H1 (cell line): ENCODE data around the gene ABHD11. TPM values are rescaled to one million over a fixed set of nuclear protein-coding genes. Genes with fewer than 3 reads are reported as not detected.

Experiments
- CTCF ChIA-PET: fragments of 300-600 bp; sonication (Branson Sonifier 250); formaldehyde crosslinking; loops from one replicate; lab custom pipeline; 2021; ENCODE audit not compliant: partially characterized antibody; lab: Charles Lee
- POLR2A ChIA-PET: fragments of 300-600 bp; sonication (Branson Sonifier 250); formaldehyde crosslinking; loops from one replicate; lab custom pipeline; 2021; ENCODE audit warnings: inconsistent platforms; ENCODE audit not compliant: partially characterized antibody; lab: Charles Lee
- DNase-seq, 2 experiments: peaks; one replicate each; pipeline versions ENCODE4 v3.0.0 to v3.0.0-alpha.2; 2010 to 2022; ENCODE audit warnings: low spot score in 2 of 2, low read depth in 1 of 2, mixed read lengths in 1 of 2
- FAIRE-seq: peaks from 2 replicates; lab custom pipeline; 2011; peaks lifted over from hg19 to GRCh38; lab: Jason Lieb, UNC
- H2AFZ ChIP-seq: 2 replicates; pipeline ENCODE4 v1.8.1; 2012; ENCODE audit warnings: low read length, inconsistent platforms
- H2AK5ac ChIP-seq: 2 replicates; pipeline ENCODE4 v1.6.1; 2013; ENCODE audit warnings: low read depth, low read length
- H2BK120ac ChIP-seq: replicated peaks from 2 replicates; pipeline ENCODE3; 2013; ENCODE audit warnings: low read depth, low read length, inconsistent platforms
- H2BK12ac ChIP-seq: 2 replicates; pipeline ENCODE4 v1.6.1; 2013; ENCODE audit warnings: low read depth, low read length
- H2BK15ac ChIP-seq: 2 replicates; pipeline ENCODE4 v1.6.1; 2013; ENCODE audit warnings: low read length
- H2BK20ac ChIP-seq: 2 replicates; pipeline ENCODE4 v1.6.1; 2013; ENCODE audit warnings: low read length
- H2BK5ac ChIP-seq: 2 replicates; pipeline ENCODE4 v1.6.1; 2013; ENCODE audit warnings: low read depth, low read length
- H3K14ac ChIP-seq: 2 replicates; pipeline ENCODE4 v1.6.1; 2013; ENCODE audit warnings: inconsistent platforms; ENCODE audit not compliant: insufficient read length
- H3K18ac ChIP-seq: 2 replicates; pipeline ENCODE4 v1.6.1; 2013; ENCODE audit warnings: low read length; ENCODE audit errors: extremely low read depth
- H3K23ac ChIP-seq: 2 replicates; pipeline ENCODE4 v1.6.1; 2013; ENCODE audit warnings: inconsistent platforms; ENCODE audit not compliant: insufficient read length
- H3K23me2 ChIP-seq: 2 replicates; pipeline ENCODE4 v1.6.1; 2013; ENCODE audit warnings: low read depth, low read length
- H3K27ac ChIP-seq: 2 replicates; pipeline ENCODE4 v1.6.1; 2011; ENCODE audit warnings: low read depth, low read length, inconsistent platforms
- H3K27me3 ChIP-seq, 4 experiments: replicated peaks in 1 of 4; 1 replicate in 1 of 4; 2 replicates in 3 of 4; pipeline versions ENCODE4 v1.6.1 to v1.8.1; 2011 to 2013; ENCODE audit warnings: low read length in 3 of 4, mild to moderate bottlenecking in 3 of 4, inconsistent platforms in 2 of 4, mixed read lengths in 2 of 4, moderate library complexity in 1 of 4; ENCODE audit not compliant: control insufficient read depth in 3 of 4, insufficient read depth in 3 of 4; ENCODE audit errors: extremely low read depth in 1 of 4
- H3K36me3 ChIP-seq, 4 experiments: 2 replicates each; pipeline versions ENCODE4 v1.6.1 to v1.8.1; 2011 to 2013; ENCODE audit warnings: mild to moderate bottlenecking in 4 of 4, low read length in 3 of 4, moderate library complexity in 2 of 4, control low read depth in 1 of 4, inconsistent platforms in 1 of 4; ENCODE audit not compliant: insufficient read depth in 4 of 4, control insufficient read depth in 2 of 4
- H3K4ac ChIP-seq: replicated peaks from 2 replicates; pipeline ENCODE3; 2013; ENCODE audit warnings: low read length, low read depth, mixed read lengths, inconsistent platforms; ENCODE audit not compliant: insufficient read length
- H3K4me1 ChIP-seq, 4 experiments: replicated peaks in 1 of 4; 1 replicate in 1 of 4; 2 replicates in 3 of 4; pipeline versions ENCODE4 v1.6.1 to v1.8.1; 2011 to 2013; ENCODE audit warnings: low read length in 3 of 4, inconsistent platforms in 2 of 4, mixed read lengths in 1 of 4; ENCODE audit not compliant: insufficient read depth in 4 of 4, control insufficient read depth in 3 of 4
- H3K4me2 ChIP-seq, 2 experiments: 2 replicates each; pipeline versions ENCODE4 v1.6.1 to v1.8.1; 2011 to 2013; ENCODE audit warnings: low read depth in 2 of 2, low read length in 2 of 2, control low read depth in 1 of 2, inconsistent platforms in 1 of 2, mild to moderate bottlenecking in 1 of 2; ENCODE audit not compliant: insufficient read depth in 1 of 2
- H3K4me3 ChIP-seq, 4 experiments: fragments of 200-600, 300-600 bp in 1 of 4; sonication (generic), shearing (Covaris generic), sonication (Bioruptor Twin) in 1 of 4; 2 replicates each; pipeline versions ENCODE4 v1.5.1 to v1.8.1; 2011 to 2016; ENCODE audit warnings: low read length in 4 of 4, low read depth in 3 of 4, control low read depth in 2 of 4, inconsistent platforms in 2 of 4, mild to moderate bottlenecking in 2 of 4, mixed read lengths in 1 of 4, moderate library complexity in 1 of 4; ENCODE audit not compliant: insufficient read depth in 2 of 4; ENCODE audit errors: extremely low read depth in 1 of 4
- H3K56ac ChIP-seq: replicated peaks from 2 replicates; pipeline ENCODE3; 2013; ENCODE audit warnings: low read depth, mild to moderate bottlenecking, mixed read lengths, low read length, inconsistent platforms; ENCODE audit not compliant: insufficient read length
- H3K79me1 ChIP-seq: 2 replicates; pipeline ENCODE4 v1.6.1; 2013; ENCODE audit warnings: low read depth, low read length, control low read depth
- H3K79me2 ChIP-seq, 2 experiments: 2 replicates each; pipeline versions ENCODE4 v1.6.1 to v1.8.1; 2012 to 2013; ENCODE audit warnings: low read length in 2 of 2, mild to moderate bottlenecking in 2 of 2, inconsistent platforms in 1 of 2; ENCODE audit not compliant: insufficient read depth in 2 of 2, control insufficient read depth in 1 of 2
- H3K9ac ChIP-seq, 4 experiments: replicated peaks in 1 of 4; 1 replicate in 1 of 4; 2 replicates in 3 of 4; pipeline versions ENCODE4 v1.6.1 to v1.8.1; 2011 to 2013; ENCODE audit warnings: low read depth in 3 of 4, low read length in 3 of 4, control low read depth in 2 of 4, mild to moderate bottlenecking in 2 of 4, moderate library complexity in 2 of 4, inconsistent platforms in 1 of 4; ENCODE audit errors: extremely low read depth in 1 of 4
- H3K9me3 ChIP-seq, 2 experiments: 2 replicates each; pipeline versions ENCODE4 v1.6.1 to v1.8.1; 2012 to 2013; ENCODE audit warnings: mild to moderate bottlenecking in 2 of 2, moderate library complexity in 2 of 2, control low read depth in 1 of 2, inconsistent platforms in 1 of 2, low read depth in 1 of 2, low read length in 1 of 2, mixed read lengths in 1 of 2; ENCODE audit not compliant: insufficient read depth in 2 of 2
- H4K20me1 ChIP-seq, 2 experiments: replicated peaks in 1 of 2; 2 replicates each; pipeline versions ENCODE3 to v1.8.1; 2011 to 2013; ENCODE audit warnings: inconsistent platforms in 2 of 2, low read length in 2 of 2, mild to moderate bottlenecking in 1 of 2; ENCODE audit not compliant: insufficient read depth in 2 of 2, control insufficient read depth in 1 of 2
- H4K5ac ChIP-seq: 2 replicates; pipeline ENCODE4 v1.6.1; 2013; ENCODE audit warnings: low read length, low read depth, mixed read lengths, inconsistent platforms; ENCODE audit not compliant: insufficient read length
- H4K8ac ChIP-seq: 2 replicates; pipeline ENCODE4 v1.8.0; 2013; ENCODE audit warnings: mild to moderate bottlenecking, moderate library complexity, low read length, inconsistent platforms; ENCODE audit not compliant: insufficient read depth; ENCODE audit errors: extremely low read depth
- H4K91ac ChIP-seq: replicated peaks from 2 replicates; pipeline ENCODE3; 2013; ENCODE audit warnings: low read length, mixed read lengths, inconsistent platforms; ENCODE audit not compliant: insufficient read length
- BRCA1 ChIP-seq: IDR thresholded peaks from 2 replicates; pipeline ENCODE4 v1.6.1; 2012; ENCODE audit warnings: low read depth, low read length, improper control_type of control experiment
- CEBPB ChIP-seq: IDR thresholded peaks from 2 replicates; pipeline ENCODE4 v1.6.1; 2012; ENCODE audit warnings: low read depth, low read length
- HDAC2 ChIP-seq, 2 experiments: fragments of 300-600 bp in 1 of 2; sonication (generic) in 1 of 2; IDR thresholded peaks; 2 replicates each; pipeline ENCODE4 v1.6.1; 2011 to 2012; ENCODE audit warnings: low read depth in 2 of 2, low read length in 2 of 2, mild to moderate bottlenecking in 2 of 2, moderate library complexity in 2 of 2, borderline replicate concordance in 1 of 2, inconsistent platforms in 1 of 2
- KDM4A ChIP-seq: IDR thresholded peaks from one replicate; pipeline ENCODE4 v1.7.1; 2012; ENCODE audit warnings: low read depth, mild to moderate bottlenecking, moderate library complexity, low read length, inconsistent platforms; ENCODE audit not compliant: severe bottlenecking
- POU5F1 ChIP-seq: IDR thresholded peaks from 2 replicates; pipeline ENCODE4 v1.6.1; 2011; ENCODE audit warnings: low read depth, mild to moderate bottlenecking, low read length, moderate library complexity
- SP4 ChIP-seq: IDR thresholded peaks from 2 replicates; pipeline ENCODE4 v1.6.1; 2012; ENCODE audit warnings: low read length, inconsistent platforms
- TAF1 ChIP-seq: IDR thresholded peaks from 2 replicates; pipeline ENCODE4 v1.6.1; 2011; ENCODE audit warnings: mild to moderate bottlenecking, low read depth, low read length
- TAF7 ChIP-seq: optimal IDR thresholded peaks from 2 replicates; pipeline ENCODE3; 2011; ENCODE audit warnings: low read depth, mild to moderate bottlenecking, inconsistent platforms, low read length, moderate library complexity, borderline replicate concordance
- TBP ChIP-seq: IDR thresholded peaks from 2 replicates; pipeline ENCODE4 v1.6.1; 2011; ENCODE audit warnings: low read depth, low read length, improper control_type of control experiment
- WGBS, 2 experiments: shearing (Covaris generic) in 1 of 2; methylation state at CpG; one replicate each; pipeline versions ENCODE4 v1.1.6 to v1.1.7; 2013 to 2015; ENCODE audit warnings: low lambda C conversion rate in 2 of 2, mixed read lengths in 2 of 2, inconsistent platforms in 1 of 2, low coverage in 1 of 2, missing lambda C conversion rate in 1 of 2; ENCODE audit not compliant: insufficient replicate concordance in 2 of 2, insufficient coverage in 1 of 2, insufficient read length in 1 of 2; ENCODE audit errors: extremely low coverage in 1 of 2, missing lambda C conversion rate in 1 of 2; 5-methylcytosine and 5-hydroxymethylcytosine counted together
- polyA plus RNA-seq, 7 experiments: library from polyadenylated mRNA; depleted of rRNA in 3 of 7; stranded (reverse) in 5 of 7; unstranded in 2 of 7; fragments of >200 nt in 5 of 7; fragments of 200-250 nt in 2 of 7; gene quantifications; 1 replicate in 5 of 7; 2 replicates in 1 of 7; 4 replicates in 1 of 7; pipeline versions ENCODE4 v1.2.1 to v1.2.3, GENCODE V29; 2011 to 2013; ENCODE audit warnings: missing spikeins in 2 of 7, mixed read lengths in 2 of 7
- total RNA-seq: library from RNA; stranded (reverse); fragmentation: NEBNext Ultra II Directional; extraction: Animal tissue kit (Norgen Biotek cat#: 25700); gene quantifications from 2 replicates; pipeline ENCODE4 v1.2.1, GENCODE V29; 2021
- TF ChIP-seq, protein P1 (sequence below): IDR thresholded peaks from 2 replicates; pipeline ENCODE4 v1.6.1; 2011; ENCODE audit warnings: low read depth, mild to moderate bottlenecking, low read length; ENCODE audit not compliant: insufficient read depth

Gene ABHD11
- total and polyA plus RNA-seq, 2 of the 8 experiments (the other 6 are each of a cell fraction or from before 2014, with no cell fraction given), result 19.8 to 42.2 TPM

DNA sequence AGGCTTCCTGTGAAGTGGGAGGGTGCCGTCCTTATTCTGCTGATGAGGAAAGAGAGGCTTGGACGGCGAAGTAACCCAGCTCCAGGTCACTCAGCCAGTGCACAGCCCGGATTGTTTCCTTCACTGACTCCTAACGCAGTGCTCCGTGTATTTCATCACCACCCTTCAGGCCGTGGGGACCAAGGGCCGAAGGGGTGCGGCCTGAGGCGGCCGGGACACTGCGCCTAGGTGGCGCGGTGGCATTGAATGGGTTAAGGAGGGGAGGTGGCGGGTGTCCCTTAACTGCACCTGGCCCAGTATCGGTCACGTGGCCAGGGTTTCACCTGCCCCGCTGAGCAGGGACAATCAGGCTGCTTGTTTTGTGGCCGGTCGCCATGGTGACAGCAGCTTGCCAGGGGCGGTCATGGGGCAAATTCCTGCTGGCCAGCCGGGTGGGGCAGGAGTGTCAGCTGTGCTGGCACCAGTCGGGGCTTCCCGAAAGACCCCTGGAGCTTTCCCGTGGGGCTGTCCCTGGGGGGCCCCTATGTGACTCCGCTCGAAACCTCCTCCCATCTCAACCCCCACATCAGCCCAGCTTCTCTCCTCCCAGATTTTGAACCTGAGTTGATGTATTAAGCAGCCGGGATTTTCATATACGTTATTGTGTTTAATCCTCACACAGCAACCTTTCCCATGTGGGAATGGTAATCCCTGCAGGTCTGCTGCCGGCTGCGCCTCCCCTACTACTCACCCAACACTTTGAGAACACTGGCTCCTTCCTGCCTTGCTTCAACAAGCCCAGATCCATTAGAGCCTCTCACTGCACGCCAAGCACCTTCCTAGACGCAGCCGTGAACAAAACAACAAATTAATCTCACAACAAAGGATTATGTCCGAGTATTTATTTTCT, 4.4 kb upstream of the ABHD11 start:
- Histone ChIP-seq H3K23me2 (peaks cover 18% of the 10 kb centered on the region), H2AFZ (no peak overlapping the region), H3K27me3 (peaks cover 0 to 2% (median 0%) of the 10 kb centered on the region in 4 experiments; a peak in 2 of 7 replicates), H3K4ac (peak overlapping the region; percentile 76), H2BK15ac (no peak overlapping the region; the same call in 1 of the 2 replicates), H2BK12ac (peak overlapping the region; percentile 100), H2BK20ac (peak overlapping the region; percentile 83), H3K27ac (peak overlapping the region; percentile 97), H4K91ac (peak overlapping the region; percentile 93), H3K56ac (peak overlapping the region; percentile 36), H3K79me1 (0 out of 2 replicates have a peak, but pooled peaks cover 2% of the 10 kb centered on the region), H3K4me2 (peak overlapping the region; percentile 66 to 83), H3K9me3 (no peaks in the 10 kb centered on the region), H3K4me1 (peaks cover 3 to 31% (median 24%) of the 10 kb centered on the region in 4 experiments), H3K23ac (no peak overlapping the region), H3K18ac (peak overlapping the region; percentile 99), H3K36me3 (no peaks in the 10 kb centered on the region), H3K79me2 (no peaks in the 10 kb centered on the region), H3K4me3 (peak overlapping the region in 3 of 4 experiments; percentile 19 to 52 (median 42); a peak in 5 of 8 replicates), H4K20me1 (peaks cover 0 to under 1% of the 10 kb centered on the region in 2 experiments), H4K5ac (peak overlapping the region; percentile 79), H4K8ac (peak overlapping the region; percentile 99; the same call in 1 of the 2 replicates), H3K9ac (peak overlapping the region; percentile 40 to 94 (median 90)), H3K14ac (no peak overlapping the region), H2BK120ac (peak overlapping the region; percentile 75), H2AK5ac (peak overlapping the region; percentile 100), H2BK5ac (peak overlapping the region; percentile 98)
- WGBS, 2 experiments, result 12% methylated on average over 35 of the region's 35 CpGs; no CpG with 5 or more reads in 1 of the 2 experiments
- peak; percentile 92 to 98 for DNase-seq
- POLR2A ChIA-PET, result interaction anchor here (0.7 to 9.6 kb wide), 21 partner anchors 10 to 221 kb away, joined by 3 to 82 read pairs (median 4); partner anchors contain the start of genes BAZ1B, CLDN3, CLDN4 and METTL27
- CTCF ChIA-PET, result interaction anchor here (0.5 to 1.0 kb wide), 3 partner anchors 17 to 112 kb away, joined by 3 to 4 read pairs (median 3); no protein-coding TSS in a partner anchor
- no peak for FAIRE-seq
- TF ChIP-seq SP4 (peak; percentile 73; the same call in 1 of the 2 replicates), TAF7 (peak; percentile 59), BRCA1 (no peak), TBP (peak; percentile 9), TAF1 (peak; percentile 52), HDAC2 (IDR thresholded peaks at IDR 0.05; ENCODE audit: borderline replicate concordance in 1 of 2, low read depth in 2 of 2, low read length in 2 of 2) (peak in 1 of 2 experiments; percentile 81; a peak in 1 of 4 replicates), CEBPB (peak; percentile 67; the same call in 1 of the 2 replicates), POU5F1 (no peak), KDM4A (no peak)
- TF ChIP-seq, protein P1, sequence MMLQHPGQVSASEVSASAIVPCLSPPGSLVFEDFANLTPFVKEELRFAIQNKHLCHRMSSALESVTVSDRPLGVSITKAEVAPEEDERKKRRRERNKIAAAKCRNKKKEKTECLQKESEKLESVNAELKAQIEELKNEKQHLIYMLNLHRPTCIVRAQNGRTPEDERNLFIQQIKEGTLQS, result peak; percentile 73
